HCT116 (cell line): Measurements from ENCODE around the gene CTBS. TPM values are rescaled to one million over a fixed set of nuclear protein-coding genes. Genes with fewer than 3 reads are reported as not detected.

Experiments
- ATAC-seq: fragments of 200-7000 bp; cut with Tn5 transposase; 2 replicates; pipeline ENCODE4 v1.9.1; 2020; ENCODE audit warnings: mild to moderate bottlenecking, moderate library complexity
- BruUV-seq: library from RNA; stranded (reverse); fragments of 400-500 nt; replicated peaks from 2 replicates; lab custom pipeline; 2021; lab: Mats Ljungman, UMichigan
- CTCF ChIA-PET: fragments of 300-600 bp; sonication (Branson Sonifier 250); formaldehyde crosslinking; loops from one replicate; lab custom pipeline; 2021; ENCODE audit warnings: antibody characterized with exemption; lab: Charles Lee
- POLR2A ChIA-PET: fragments of 300-600, 350-600 bp; sonication (Branson Sonifier 250); formaldehyde crosslinking; loops from one replicate; lab custom pipeline; 2021; ENCODE audit warnings: antibody characterized with exemption; lab: Charles Lee
- RAD21 ChIA-PET, 2 experiments: fragments of 300-600 bp; sonication (Branson Sonifier 250); formaldehyde crosslinking; loops; one replicate each; lab custom pipeline; 2023; ENCODE audit warnings: low total read pairs in 2 of 2; ENCODE audit not compliant: uncharacterized antibody in 2 of 2, unreplicated experiment in 2 of 2, low non-redundant PET in 1 of 2; lab: Charles Lee
- DNase-seq: peaks from one replicate; pipeline ENCODE4 v3.0.0-alpha.2; 2010; ENCODE audit warnings: low read depth, low spot score
- H2AFZ ChIP-seq: fragments of 200-600 bp; shearing (Covaris generic), sonication (generic); 2 replicates; pipeline ENCODE4 v1.6.1; 2017; ENCODE audit warnings: low read depth, mixed run types, mixed read lengths, antibody characterized with exemption, low read length; ENCODE audit not compliant: poor library complexity, severe bottlenecking
- H3K27ac ChIP-seq: 2 replicates; pipeline ENCODE4 v1.5.1; 2012; ENCODE audit warnings: low read depth, low read length
- H3K27me3 ChIP-seq: fragments of 200-600 bp; sonication (generic); 2 replicates; pipeline ENCODE4 v1.6.1; 2016; ENCODE audit warnings: mixed run types, low read length, mixed read lengths; ENCODE audit not compliant: insufficient read depth
- H3K36me3 ChIP-seq, 2 experiments: fragments of 200-500 bp in 1 of 2; fragments of 200-600 bp in 1 of 2; sonication (Bioruptor generic) in 1 of 2; sonication (generic) in 1 of 2; 2 replicates each; pipeline versions ENCODE4 v1.5.1 to v1.6.1; 2014 to 2016; ENCODE audit warnings: low read length in 2 of 2, inconsistent platforms in 1 of 2, mixed read lengths in 1 of 2, mixed run types in 1 of 2; ENCODE audit not compliant: insufficient read depth in 2 of 2, control insufficient read depth in 1 of 2
- H3K4me1 ChIP-seq, 2 experiments: fragments of 200-600 bp in 1 of 2; sonication (generic) in 1 of 2; 2 replicates each; pipeline versions ENCODE4 v1.5.1 to v1.6.1; 2012 to 2017; ENCODE audit warnings: low read length in 2 of 2, inconsistent platforms in 1 of 2, mild to moderate bottlenecking in 1 of 2, mixed read lengths in 1 of 2, mixed run types in 1 of 2, moderate library complexity in 1 of 2; ENCODE audit not compliant: insufficient read depth in 2 of 2, control insufficient read depth in 1 of 2
- H3K4me2 ChIP-seq: fragments of 200-600 bp; sonication (generic); 2 replicates; pipeline ENCODE4 v1.6.1; 2017; ENCODE audit warnings: mixed run types, low read length, mixed read lengths
- H3K4me3 ChIP-seq, 2 experiments: fragments of 200-600 bp in 1 of 2; sonication (generic) in 1 of 2; replicated peaks in 1 of 2; 2 replicates each; pipeline ENCODE4 v1.5.1; 2011 to 2016; ENCODE audit warnings: low read length in 2 of 2, control low read depth in 1 of 2, low read depth in 1 of 2, mild to moderate bottlenecking in 1 of 2, mixed read lengths in 1 of 2, mixed run types in 1 of 2
- H3K79me2 ChIP-seq: fragments of 200-600 bp; sonication (generic); 2 replicates; pipeline ENCODE4 v1.6.1; 2017; ENCODE audit warnings: mild to moderate bottlenecking, mixed run types, low read length, moderate library complexity, mixed read lengths; ENCODE audit not compliant: insufficient read depth
- H3K9ac ChIP-seq: fragments of 200-600 bp; sonication (generic); 2 replicates; pipeline ENCODE4 v1.6.1; 2016; ENCODE audit warnings: low read length, mixed read lengths
- H3K9me2 ChIP-seq: fragments of 200-600 bp; sonication (generic), shearing (Covaris generic); 2 replicates; pipeline ENCODE4 v1.6.1; 2017; ENCODE audit warnings: mixed run types, mild to moderate bottlenecking, moderate library complexity; ENCODE audit not compliant: insufficient read depth
- H3K9me3 ChIP-seq, 2 experiments: fragments of 200-500 bp in 1 of 2; fragments of 200-600 bp in 1 of 2; sonication (Bioruptor generic) in 1 of 2; sonication (generic) in 1 of 2; 2 replicates each; pipeline ENCODE4 v1.6.1; 2014 to 2017; ENCODE audit warnings: low read length in 2 of 2, mixed read lengths in 2 of 2, inconsistent platforms in 1 of 2, low read depth in 1 of 2, mild to moderate bottlenecking in 1 of 2, mixed run types in 1 of 2, moderate library complexity in 1 of 2; ENCODE audit not compliant: control insufficient read depth in 1 of 2, insufficient read depth in 1 of 2
- H4K20me1 ChIP-seq: fragments of 200-600 bp; sonication (generic), shearing (Covaris generic); 2 replicates; pipeline ENCODE4 v1.6.1; 2017; ENCODE audit warnings: mixed run types, mild to moderate bottlenecking, moderate library complexity; ENCODE audit not compliant: insufficient read depth
- CBX3 ChIP-seq: IDR thresholded peaks from 2 replicates; pipeline ENCODE4 v1.6.1; 2012; ENCODE audit warnings: low read depth
- EGR1 ChIP-seq: IDR thresholded peaks from 2 replicates; pipeline ENCODE4 v1.6.1; 2012; ENCODE audit warnings: low read depth
- ELF1 ChIP-seq: IDR thresholded peaks from 2 replicates; pipeline ENCODE4 v1.6.1; 2012; ENCODE audit warnings: low read depth, borderline replicate concordance
- EZH2 ChIP-seq: fragments of 200-600 bp; sonication (generic); IDR thresholded peaks from 2 replicates; pipeline ENCODE4 v1.6.1; 2017; ENCODE audit warnings: antibody characterized with exemption, mixed run types
- FOSL1 ChIP-seq: IDR thresholded peaks from 2 replicates; pipeline ENCODE4 v1.6.1; 2012; ENCODE audit warnings: low read depth
- POLR2A ChIP-seq: IDR thresholded peaks from 2 replicates; pipeline ENCODE4 v1.7.0; 2011; ENCODE audit warnings: borderline replicate concordance; ENCODE audit not compliant: insufficient read depth, insufficient read length; ENCODE audit errors: extremely low read depth
- RAD21 ChIP-seq: IDR thresholded peaks from 2 replicates; pipeline ENCODE4 v1.6.1; 2012; ENCODE audit warnings: low read depth, mild to moderate bottlenecking
- REST ChIP-seq: IDR thresholded peaks from 2 replicates; pipeline ENCODE4 v1.6.1; 2012; ENCODE audit warnings: low read depth
- SIN3A ChIP-seq: IDR thresholded peaks from 2 replicates; pipeline ENCODE4 v1.6.1; 2012; ENCODE audit warnings: low read depth
- YY1 ChIP-seq: IDR thresholded peaks from 2 replicates; pipeline ENCODE4 v1.6.1; 2011; ENCODE audit warnings: low read length, low read depth, moderate library complexity, mild to moderate bottlenecking; ENCODE audit not compliant: insufficient replicate concordance; ENCODE audit errors: extremely low read depth
- ZBTB33 ChIP-seq: IDR thresholded peaks from 2 replicates; pipeline ENCODE4 v1.6.1; 2011; ENCODE audit warnings: mild to moderate bottlenecking, low read length, moderate library complexity; ENCODE audit not compliant: insufficient replicate concordance; ENCODE audit errors: extremely low read depth
- ZFX ChIP-seq: fragments of 450-650 bp; IDR thresholded peaks from 2 replicates; pipeline ENCODE4 v1.6.1; 2017
- intact Hi-C: fragments of 100-400 bp; cut with micrococcal nuclease; formaldehyde crosslinking; loops from 2 replicates; pipeline ENCODE4 v1.10.0; 2022
- total RNA-seq: library from RNA; stranded (reverse); gene quantifications from one replicate; pipeline ENCODE4 v1.2.1, GENCODE V29; 2021; ENCODE audit not compliant: unreplicated experiment

Gene CTBS
- total RNA-seq, 1 experiment from 2014 or later, result 19.5 TPM

DNA sequence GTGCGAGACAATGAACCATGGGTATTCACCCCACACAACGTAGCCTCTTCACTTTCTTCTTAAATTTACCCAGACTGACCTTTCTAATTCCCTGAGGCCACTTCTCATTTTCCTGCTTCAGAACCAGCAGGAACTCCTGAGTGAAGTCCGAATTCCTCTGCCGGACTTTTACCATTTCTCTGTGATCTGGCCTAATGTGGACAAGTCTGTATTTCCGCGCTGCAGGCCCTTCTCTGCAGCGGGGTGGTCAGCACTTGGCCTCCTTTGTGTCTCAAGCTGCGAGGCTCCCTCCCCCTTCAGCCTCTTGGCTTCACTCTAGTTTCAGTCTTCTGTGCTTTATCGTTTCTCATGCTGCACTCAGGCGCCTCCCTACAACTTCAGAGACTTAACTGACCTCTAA is 9.4 kb upstream of the CTBS start:
- ChIA-PET CTCF (no interaction called here), POLR2A (interaction anchor here (1.3 kb wide), 1 partner anchor 10 kb away, joined by 4 read pairs; the partner anchor contains the start of gene CTBS), RAD21 (no interaction called here)
- Histone ChIP-seq H3K27ac (no peak overlapping the region), H3K27me3 (no peaks in the 10 kb centered on the region), H3K4me1 (no peaks in the 10 kb centered on the region), H3K4me3 (no peak overlapping the region), H3K9ac (no peak overlapping the region), H4K20me1 (no peaks in the 10 kb centered on the region), H3K36me3 (no peaks in the 10 kb centered on the region), H3K9me2 (no peaks in the 10 kb centered on the region; the same call in 1 of the 2 replicates), H3K9me3 (peaks cover 0 to 4% of the 10 kb centered on the region in 2 experiments; a peak in 1 of 4 replicates), H2AFZ (no peak overlapping the region), H3K79me2 (no peaks in the 10 kb centered on the region), H3K4me2 (no peak overlapping the region)
- intact Hi-C loops, result no loop called here
- DNase-seq, result no peak
- TF ChIP-seq FOSL1 (no peak), ELF1 (no peak), YY1 (no peak), EZH2 (no peak), ZFX (no peak), POLR2A (no peak), CBX3 (no peak), ZBTB33 (no peak), RAD21 (no peak), REST (no peak), EGR1 (no peak), SIN3A (no peak)
- no peak for ATAC-seq
- no TSS peak for BruUV-seq
